Measurements from ENCODE around the gene PSG3. TPM values are rescaled to one million over a fixed set of nuclear protein-coding genes. Genes with fewer than 3 reads are reported as not detected.
"Not testable (repeated sequence)": the region's sequence is repeated elsewhere in the genome, so short reads cannot be mapped to it uniquely, and the experiment has no call there.

PSG3 gene
- total RNA-seq, 4 donors from 2014 or later, result not detected

DNA sequence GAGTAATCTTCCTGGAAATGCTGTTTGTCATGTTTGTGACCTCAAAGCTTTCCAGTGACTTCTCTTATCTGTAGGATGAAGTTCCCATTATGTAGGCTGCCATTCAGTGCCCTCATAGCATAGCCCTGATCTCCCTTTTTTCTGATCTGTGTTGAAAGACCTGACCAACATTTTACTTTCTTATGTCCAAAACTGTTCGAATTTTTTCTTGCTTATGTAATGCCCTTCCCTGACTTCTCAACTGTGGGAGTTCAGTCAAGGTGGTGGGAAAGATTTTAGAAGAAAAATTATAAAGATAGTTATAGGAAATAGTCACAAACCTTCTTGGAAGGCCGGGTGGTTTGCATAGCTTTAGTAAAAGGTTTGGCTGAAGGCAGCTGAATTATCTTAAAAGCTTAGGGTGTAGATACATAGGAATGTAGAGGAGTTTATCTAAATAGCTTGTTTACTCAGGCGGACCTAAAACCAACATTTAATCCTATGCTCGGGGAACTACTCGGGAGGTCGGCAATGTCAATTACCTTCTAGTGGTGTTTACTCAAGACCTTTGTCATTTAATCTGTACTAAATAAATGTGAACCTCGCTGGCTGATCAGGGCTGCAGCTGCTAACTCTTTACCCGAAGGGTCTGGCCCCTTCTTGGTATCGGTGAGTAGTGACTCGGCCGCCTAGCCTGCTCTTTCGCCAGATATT, 44.3 kb downstream of the PSG3 start:
- DNase-seq, result no peak
- Histone ChIP-seq H3K27me3 (peaks cover 6% of the 10 kb centered on the region), H3K27ac (no peak overlapping the region), H3K4me1 (no peaks in the 10 kb centered on the region), H3K36me3 (no peaks in the 10 kb centered on the region), H3K4me3 (replicated peaks in 1 of 3) (no peak overlapping the region), H3K9me3 (no peaks in the 10 kb centered on the region)
- 64 to 69% methylated on average over 12 of the region's 12 CpGs for WGBS, 2 donors
- TF ChIP-seq, protein P1, sequence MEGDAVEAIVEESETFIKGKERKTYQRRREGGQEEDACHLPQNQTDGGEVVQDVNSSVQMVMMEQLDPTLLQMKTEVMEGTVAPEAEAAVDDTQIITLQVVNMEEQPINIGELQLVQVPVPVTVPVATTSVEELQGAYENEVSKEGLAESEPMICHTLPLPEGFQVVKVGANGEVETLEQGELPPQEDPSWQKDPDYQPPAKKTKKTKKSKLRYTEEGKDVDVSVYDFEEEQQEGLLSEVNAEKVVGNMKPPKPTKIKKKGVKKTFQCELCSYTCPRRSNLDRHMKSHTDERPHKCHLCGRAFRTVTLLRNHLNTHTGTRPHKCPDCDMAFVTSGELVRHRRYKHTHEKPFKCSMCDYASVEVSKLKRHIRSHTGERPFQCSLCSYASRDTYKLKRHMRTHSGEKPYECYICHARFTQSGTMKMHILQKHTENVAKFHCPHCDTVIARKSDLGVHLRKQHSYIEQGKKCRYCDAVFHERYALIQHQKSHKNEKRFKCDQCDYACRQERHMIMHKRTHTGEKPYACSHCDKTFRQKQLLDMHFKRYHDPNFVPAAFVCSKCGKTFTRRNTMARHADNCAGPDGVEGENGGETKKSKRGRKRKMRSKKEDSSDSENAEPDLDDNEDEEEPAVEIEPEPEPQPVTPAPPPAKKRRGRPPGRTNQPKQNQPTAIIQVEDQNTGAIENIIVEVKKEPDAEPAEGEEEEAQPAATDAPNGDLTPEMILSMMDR (IDR thresholded peaks at IDR 0.05), result no peak
- TF ChIP-seq POLR2A (IDR thresholded peaks at IDR 0.05), result no peak
- intact Hi-C loops (cut with DNase I), result no loop called here

DNA sequence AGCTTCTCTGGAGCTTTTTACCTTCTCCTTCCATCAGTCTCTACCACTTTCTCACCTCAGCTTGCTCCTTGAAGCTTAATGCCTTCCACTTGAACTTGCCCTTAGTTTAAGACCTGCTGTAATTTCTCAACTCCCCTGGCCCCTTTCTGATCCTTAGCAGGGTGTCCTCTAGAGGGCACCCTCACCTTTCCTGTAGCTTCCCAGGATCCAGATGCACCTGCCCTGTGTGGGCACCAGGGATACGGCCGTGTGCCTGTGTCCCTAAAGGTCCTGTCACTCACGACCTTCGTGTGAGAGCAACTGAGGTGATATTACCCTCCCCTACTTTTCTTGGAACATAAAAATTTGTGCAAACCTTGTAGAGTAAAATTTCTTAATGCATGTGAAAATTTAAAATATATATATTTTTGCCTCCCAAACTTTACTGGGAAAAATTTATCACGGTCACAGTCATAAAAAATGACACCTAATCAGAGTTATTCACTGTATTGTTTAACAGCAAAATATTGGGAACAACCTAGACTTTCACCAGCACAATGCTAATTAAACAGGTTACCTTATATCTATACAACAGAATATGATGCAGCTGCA, 46.4 kb downstream of the PSG3 start:
- Histone ChIP-seq H3K36me3 (no peaks in the 10 kb centered on the region), H3K27ac (no peak overlapping the region)
- 23 to 24% methylated on average over 5 of the region's 5 CpGs for WGBS, 2 donors

DNA sequence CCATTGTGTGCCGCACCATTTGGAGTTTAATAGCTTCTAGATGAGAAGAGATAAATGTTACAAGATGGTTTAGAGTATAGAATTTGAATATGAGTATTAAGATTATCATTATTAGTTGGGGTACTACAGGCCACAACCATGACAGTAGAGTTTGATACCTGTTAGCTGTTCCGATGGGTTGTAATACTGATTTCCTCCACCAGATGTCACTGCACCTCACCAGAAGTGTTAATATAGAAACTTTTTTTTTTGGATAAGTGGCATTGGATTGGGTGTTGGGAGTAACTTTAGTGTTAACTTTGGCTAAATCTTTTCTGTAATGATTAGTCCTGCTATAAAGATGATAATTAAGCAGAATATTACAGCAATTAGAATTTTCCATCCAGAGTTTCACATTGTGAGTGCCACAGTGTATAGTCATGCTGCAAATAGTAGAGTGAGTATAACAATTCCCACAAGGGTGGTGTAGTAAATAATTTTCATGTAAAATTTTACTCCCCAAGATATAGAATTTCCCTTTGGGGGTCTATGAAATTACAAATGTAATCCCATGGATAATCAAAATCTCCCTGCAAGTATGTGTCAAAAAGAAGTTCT, 56.3 kb downstream of the PSG3 start:
- H3K9me3 ChIP-seq, result no peaks in the 10 kb centered on the region
- TF ChIP-seq, protein P1 (IDR thresholded peaks at IDR 0.05), result peak in 2 of 6 experiments; percentile 6 to 39
- no peak for TF ChIP-seq POLR2A (IDR thresholded peaks at IDR 0.05)
- no peak for DNase-seq

More for the DNA sequence above, 46.4 kb downstream of the PSG3 start:
- TF ChIP-seq, protein P1 (IDR thresholded peaks at IDR 0.05), result peak in 3 of 6 experiments; percentile 8 to 13 (median 9)
- TF ChIP-seq POLR2A (IDR thresholded peaks at IDR 0.05), result no peak
- Histone ChIP-seq H3K27me3 (peaks cover 6% of the 10 kb centered on the region), H3K9me3 (no peaks in the 10 kb centered on the region), H3K4me3 (replicated peaks in 1 of 3) (no peak overlapping the region), H3K4me1 (no peaks in the 10 kb centered on the region)
- DNase-seq, result peak in 1 of 2 donors; percentile 3
- intact Hi-C loops (cut with DNase I), result no loop called here

DNA sequence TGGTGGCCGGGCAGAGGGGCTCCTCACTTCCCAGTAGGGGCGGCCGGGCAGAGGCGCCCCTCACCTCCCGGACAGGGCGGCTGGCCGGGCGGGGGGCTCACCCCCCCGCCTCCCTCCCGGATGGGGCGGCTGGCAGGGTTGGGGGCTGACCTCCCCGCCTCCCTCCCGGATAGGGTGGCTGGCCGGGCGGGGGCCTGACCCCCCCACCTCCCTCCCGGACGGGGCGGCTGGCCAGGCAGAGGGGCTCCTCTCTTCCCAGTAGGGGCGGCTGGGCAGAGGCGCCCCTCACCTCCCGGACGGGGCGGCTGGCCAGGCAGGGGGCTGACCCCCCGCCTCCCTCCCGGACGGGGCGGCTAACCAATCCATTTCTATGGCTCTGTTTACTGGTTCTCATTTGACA, 64.0 kb downstream of the PSG3 start:
- H3K27ac ChIP-seq; H3K36me3 ChIP-seq; intact Hi-C loops (cut with DNase I); H3K4me3 ChIP-seq (replicated peaks in 1 of 3); H3K27me3 ChIP-seq; H3K9me3 ChIP-seq; H3K4me1 ChIP-seq; DNase-seq: not testable (repeated sequence)
- 93 to 100% methylated on average over 8 of the region's 27 CpGs for WGBS, 2 donors

More for the DNA sequence above, 56.3 kb downstream of the PSG3 start:
- Histone ChIP-seq H3K27me3 (no peaks in the 10 kb centered on the region), H3K36me3 (no peaks in the 10 kb centered on the region), H3K27ac (no peak overlapping the region), H3K4me1 (no peaks in the 10 kb centered on the region), H3K4me3 (replicated peaks in 1 of 3) (no peak overlapping the region)
- intact Hi-C loops (cut with DNase I), result no loop called here
- 59 to 85% methylated on average over 2 of the region's 2 CpGs for whole genome bisulfite sequencing, 2 donors

DNA sequence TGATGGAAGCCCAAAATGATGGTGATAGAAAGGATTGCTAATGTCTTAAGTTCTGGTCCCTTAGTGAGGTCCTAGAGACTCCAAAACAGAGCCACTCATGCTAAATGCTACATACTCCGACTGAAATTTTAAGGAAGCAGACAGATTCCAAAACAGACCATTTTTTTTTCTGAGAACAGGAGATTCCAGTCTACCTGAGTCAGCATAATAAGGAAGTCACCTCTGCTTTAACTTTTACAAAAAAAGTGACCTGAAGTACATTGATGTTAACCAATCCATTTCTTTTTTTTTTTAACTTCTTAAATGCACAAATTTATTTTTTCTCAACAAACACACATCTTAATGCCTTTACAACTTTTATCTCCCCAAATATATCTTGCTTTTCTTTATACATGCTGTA, 65.7 kb downstream of the PSG3 start:
- H3K27me3 ChIP-seq; H3K4me1 ChIP-seq; H3K4me3 ChIP-seq (replicated peaks in 1 of 3); H3K36me3 ChIP-seq; H3K27ac ChIP-seq; intact Hi-C loops (cut with DNase I); DNase-seq; H3K9me3 ChIP-seq: not testable (repeated sequence)
- 73 to 82% methylated on average over 1 of the region's 1 CpG for WGBS, 2 donors

Other genes with a start within 250 kb of the PSG3 start
- 10 to 100 TPM in 1 of 4 donors, 1 to 10 TPM in 3; 2.1 to 21.5 (median 3.6) TPM for gene CEACAM1, start 212.0 kb downstream of the PSG3 start, total RNA-seq
- not detected for gene CEACAM8, start 145.6 kb downstream of the PSG3 start, total RNA-seq
- not detected for gene PSG8, start 25.2 kb upstream of the PSG3 start, total RNA-seq
- gene PSG1, start 139.2 kb upstream of the PSG3 start, total RNA-seq, result 1 to 10 TPM in 1 of 4 donors, not detected in 3; 1.3 TPM
- not detected for gene PSG6, start 177.4 kb upstream of the PSG3 start, total RNA-seq
- gene PSG7, start 196.7 kb upstream of the PSG3 start, total RNA-seq, result not detected